Panc1 (cell line): Measurements from ENCODE around the gene TSHR. TPM values are rescaled to one million over a fixed set of nuclear protein-coding genes. Genes with fewer than 3 reads are reported as not detected.

ENCODE experiments used
- ATAC-seq: fragments of 200-7000 bp; cut with Tn5 transposase; 2 replicates; pipeline ENCODE4 v1.9.1; 2020; ENCODE audit warnings: mild to moderate bottlenecking, moderate library complexity
- BruUV-seq: library from RNA; stranded (reverse); fragments of 400-500 nt; replicated peaks from 2 replicates; lab custom pipeline; 2021; lab: Mats Ljungman, UMichigan
- CTCF ChIA-PET: fragments of 300-600 bp; sonication (Branson Sonifier 250); formaldehyde crosslinking; loops from one replicate; lab custom pipeline; 2022; ENCODE audit warnings: antibody characterized with exemption; lab: Charles Lee
- POLR2A ChIA-PET: fragments of 300-600 bp; sonication (Branson Sonifier 250); formaldehyde crosslinking; loops from one replicate; lab custom pipeline; 2022; ENCODE audit warnings: antibody characterized with exemption; lab: Charles Lee
- DNase-seq: peaks from one replicate; pipeline ENCODE4 v3.0.0-alpha.2; 2010; ENCODE audit warnings: low read depth, low spot score
- H3K27ac ChIP-seq: 2 replicates; pipeline ENCODE4 v1.5.1; 2011; ENCODE audit warnings: mild to moderate bottlenecking, low read length, inconsistent platforms
- H3K27me3 ChIP-seq: fragments of 200-500 bp; sonication (Bioruptor generic); 2 replicates; pipeline ENCODE4 v1.6.0; 2014; ENCODE audit warnings: low read length, inconsistent platforms; ENCODE audit not compliant: control insufficient read depth, insufficient read depth
- H3K36me3 ChIP-seq: fragments of 200-500 bp; sonication (Bioruptor generic); 2 replicates; pipeline ENCODE4 v1.5.1; 2014; ENCODE audit warnings: inconsistent platforms, mild to moderate bottlenecking, low read length, moderate library complexity; ENCODE audit not compliant: control insufficient read depth, insufficient read depth
- H3K4me1 ChIP-seq: 2 replicates; pipeline ENCODE4 v1.5.1; 2011; ENCODE audit warnings: inconsistent platforms, mild to moderate bottlenecking, low read length, moderate library complexity; ENCODE audit not compliant: control insufficient read depth, insufficient read depth
- H3K4me3 ChIP-seq, 2 experiments: 2 replicates each; pipeline ENCODE4 v1.5.1; 2011 to 2012; ENCODE audit warnings: low read depth in 2 of 2, low read length in 2 of 2, mild to moderate bottlenecking in 2 of 2, inconsistent platforms in 1 of 2, moderate library complexity in 1 of 2
- H3K9me3 ChIP-seq: fragments of 200-500 bp; sonication (Bioruptor generic); 2 replicates; pipeline ENCODE4 v1.5.1; 2014; ENCODE audit warnings: low read depth, mild to moderate bottlenecking, inconsistent platforms, low read length, moderate library complexity; ENCODE audit not compliant: control insufficient read depth, insufficient read depth
- POLR2AphosphoS5 ChIP-seq: IDR thresholded peaks from 2 replicates; pipeline ENCODE4 v1.6.1; 2012; ENCODE audit warnings: mild to moderate bottlenecking, low read depth, low read length, moderate library complexity
- SIN3A ChIP-seq: IDR thresholded peaks from 2 replicates; pipeline ENCODE4 v1.6.1; 2012; ENCODE audit warnings: low read depth, mild to moderate bottlenecking, low read length, moderate library complexity, borderline replicate concordance; ENCODE audit not compliant: insufficient read depth
- TCF7L2 ChIP-seq: IDR thresholded peaks from 2 replicates; pipeline ENCODE4 v1.6.1; 2011; ENCODE audit warnings: mild to moderate bottlenecking, low read depth, low read length, inconsistent platforms
- in situ Hi-C: cut with HindIII; loops from 2 replicates; pipeline ENCODE4 v1.10.0; 2016; ENCODE audit warnings: low sequenced_read_pairs, low pct_unique_long_range_greater_than_20kb
- intact Hi-C: fragments of 100-400 bp; cut with micrococcal nuclease; formaldehyde crosslinking; loops from one replicate; pipeline ENCODE4 v1.10.0; 2022; ENCODE audit not compliant: unreplicated experiment
- total RNA-seq: library from RNA; stranded (reverse); gene quantifications from one replicate; pipeline ENCODE4 v1.2.1, GENCODE V29; 2021; ENCODE audit not compliant: unreplicated experiment
- TF ChIP-seq, protein P1 (sequence below), 2 experiments: IDR thresholded peaks; 2 replicates each; pipeline ENCODE4 v1.6.1; 2011 to 2012; ENCODE audit warnings: low read depth in 2 of 2, control low read depth in 1 of 2, low read length in 1 of 2, mild to moderate bottlenecking in 1 of 2, moderate library complexity in 1 of 2; ENCODE audit not compliant: insufficient read depth in 1 of 2
- TF ChIP-seq, protein P2 (sequence below): fragments of 450-650 bp; IDR thresholded peaks from 2 replicates; pipeline ENCODE4 v1.5.1; 2017; ENCODE audit warnings: mild to moderate bottlenecking

TSHR gene
- total RNA-seq, 1 experiment from 2014 or later, result not detected

GRCh38 chr14:81127785-81128184 lies 172.4 kb downstream of the TSHR start:
- CTCF ChIA-PET, result no interaction called here
- ATAC-seq, result no peak
- in situ Hi-C loops, result no loop called here

DNA sequence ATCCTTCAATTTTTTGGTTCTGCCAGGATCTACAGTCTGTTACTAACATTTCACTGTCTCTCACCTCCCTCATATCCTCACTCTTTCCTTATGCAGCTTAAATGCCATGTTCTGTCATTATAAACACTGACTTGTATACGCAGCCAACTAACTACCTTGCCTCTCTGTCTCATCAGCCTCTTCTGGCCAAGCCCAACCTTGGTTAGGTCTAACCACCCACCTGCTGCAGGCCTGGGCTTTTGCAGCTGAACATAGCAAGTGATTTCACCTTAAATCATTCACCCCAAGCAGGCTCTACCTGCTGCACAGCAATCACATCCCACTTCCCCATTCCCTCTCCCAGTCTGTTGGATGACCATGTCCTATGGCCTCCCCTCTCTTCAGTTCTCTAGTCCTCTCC lies 173.8 kb downstream of the TSHR start:
- DNase-seq (no peak), ATAC-seq (no peak)
- in situ Hi-C loops (no loop called here), intact Hi-C loops (no loop called here)
- no TSS peak for BruUV-seq
- TF ChIP-seq SIN3A (no peak), TCF7L2 (no peak), POLR2AphosphoS5 (no peak)
- TF ChIP-seq, protein P1, sequence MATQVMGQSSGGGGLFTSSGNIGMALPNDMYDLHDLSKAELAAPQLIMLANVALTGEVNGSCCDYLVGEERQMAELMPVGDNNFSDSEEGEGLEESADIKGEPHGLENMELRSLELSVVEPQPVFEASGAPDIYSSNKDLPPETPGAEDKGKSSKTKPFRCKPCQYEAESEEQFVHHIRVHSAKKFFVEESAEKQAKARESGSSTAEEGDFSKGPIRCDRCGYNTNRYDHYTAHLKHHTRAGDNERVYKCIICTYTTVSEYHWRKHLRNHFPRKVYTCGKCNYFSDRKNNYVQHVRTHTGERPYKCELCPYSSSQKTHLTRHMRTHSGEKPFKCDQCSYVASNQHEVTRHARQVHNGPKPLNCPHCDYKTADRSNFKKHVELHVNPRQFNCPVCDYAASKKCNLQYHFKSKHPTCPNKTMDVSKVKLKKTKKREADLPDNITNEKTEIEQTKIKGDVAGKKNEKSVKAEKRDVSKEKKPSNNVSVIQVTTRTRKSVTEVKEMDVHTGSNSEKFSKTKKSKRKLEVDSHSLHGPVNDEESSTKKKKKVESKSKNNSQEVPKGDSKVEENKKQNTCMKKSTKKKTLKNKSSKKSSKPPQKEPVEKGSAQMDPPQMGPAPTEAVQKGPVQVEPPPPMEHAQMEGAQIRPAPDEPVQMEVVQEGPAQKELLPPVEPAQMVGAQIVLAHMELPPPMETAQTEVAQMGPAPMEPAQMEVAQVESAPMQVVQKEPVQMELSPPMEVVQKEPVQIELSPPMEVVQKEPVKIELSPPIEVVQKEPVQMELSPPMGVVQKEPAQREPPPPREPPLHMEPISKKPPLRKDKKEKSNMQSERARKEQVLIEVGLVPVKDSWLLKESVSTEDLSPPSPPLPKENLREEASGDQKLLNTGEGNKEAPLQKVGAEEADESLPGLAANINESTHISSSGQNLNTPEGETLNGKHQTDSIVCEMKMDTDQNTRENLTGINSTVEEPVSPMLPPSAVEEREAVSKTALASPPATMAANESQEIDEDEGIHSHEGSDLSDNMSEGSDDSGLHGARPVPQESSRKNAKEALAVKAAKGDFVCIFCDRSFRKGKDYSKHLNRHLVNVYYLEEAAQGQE (IDR thresholded peaks at IDR 0.05; ENCODE audit: insufficient read depth in 1 of 2, low read depth in 2 of 2, low read length in 1 of 2), result no peak
- TF ChIP-seq, protein P2, sequence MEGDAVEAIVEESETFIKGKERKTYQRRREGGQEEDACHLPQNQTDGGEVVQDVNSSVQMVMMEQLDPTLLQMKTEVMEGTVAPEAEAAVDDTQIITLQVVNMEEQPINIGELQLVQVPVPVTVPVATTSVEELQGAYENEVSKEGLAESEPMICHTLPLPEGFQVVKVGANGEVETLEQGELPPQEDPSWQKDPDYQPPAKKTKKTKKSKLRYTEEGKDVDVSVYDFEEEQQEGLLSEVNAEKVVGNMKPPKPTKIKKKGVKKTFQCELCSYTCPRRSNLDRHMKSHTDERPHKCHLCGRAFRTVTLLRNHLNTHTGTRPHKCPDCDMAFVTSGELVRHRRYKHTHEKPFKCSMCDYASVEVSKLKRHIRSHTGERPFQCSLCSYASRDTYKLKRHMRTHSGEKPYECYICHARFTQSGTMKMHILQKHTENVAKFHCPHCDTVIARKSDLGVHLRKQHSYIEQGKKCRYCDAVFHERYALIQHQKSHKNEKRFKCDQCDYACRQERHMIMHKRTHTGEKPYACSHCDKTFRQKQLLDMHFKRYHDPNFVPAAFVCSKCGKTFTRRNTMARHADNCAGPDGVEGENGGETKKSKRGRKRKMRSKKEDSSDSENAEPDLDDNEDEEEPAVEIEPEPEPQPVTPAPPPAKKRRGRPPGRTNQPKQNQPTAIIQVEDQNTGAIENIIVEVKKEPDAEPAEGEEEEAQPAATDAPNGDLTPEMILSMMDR, result no peak
- POLR2A ChIA-PET, result no interaction called here
- H3K9me3 ChIP-seq, result no peaks in the 10 kb centered on the region
- H3K27ac ChIP-seq, result no peak overlapping the region
- no peaks in the 10 kb centered on the region for H3K36me3 ChIP-seq
- no peaks in the 10 kb centered on the region for H3K4me1 ChIP-seq
- CTCF ChIA-PET, result no interaction called here
- no peak overlapping the region for H3K4me3 ChIP-seq
- H3K27me3 ChIP-seq, result no peaks in the 10 kb centered on the region

More at GRCh38 chr14:81127785-81128184, 172.4 kb downstream of the TSHR start:
- POLR2A ChIA-PET, result no interaction called here
- Histone ChIP-seq H3K27me3 (no peaks in the 10 kb centered on the region), H3K4me1 (no peaks in the 10 kb centered on the region), H3K36me3 (no peaks in the 10 kb centered on the region), H3K27ac (no peak overlapping the region), H3K9me3 (no peaks in the 10 kb centered on the region), H3K4me3 (no peak overlapping the region)
- intact Hi-C loops, result no loop called here
- DNase-seq, result no peak
- no TSS peak for BruUV-seq
- TF ChIP-seq, protein P1 (IDR thresholded peaks at IDR 0.05; ENCODE audit: insufficient read depth in 1 of 2, low read depth in 2 of 2, low read length in 1 of 2), result no peak
- TF ChIP-seq SIN3A (no peak), POLR2AphosphoS5 (no peak), TCF7L2 (no peak)
- TF ChIP-seq, protein P2, result no peak
